ENCODE measurements around the gene MSH5.
"Not testable (repeated sequence)": the region's sequence is repeated elsewhere in the genome, so short reads cannot be mapped to it uniquely, and the experiment has no call there.

Gene MSH5

DNA sequence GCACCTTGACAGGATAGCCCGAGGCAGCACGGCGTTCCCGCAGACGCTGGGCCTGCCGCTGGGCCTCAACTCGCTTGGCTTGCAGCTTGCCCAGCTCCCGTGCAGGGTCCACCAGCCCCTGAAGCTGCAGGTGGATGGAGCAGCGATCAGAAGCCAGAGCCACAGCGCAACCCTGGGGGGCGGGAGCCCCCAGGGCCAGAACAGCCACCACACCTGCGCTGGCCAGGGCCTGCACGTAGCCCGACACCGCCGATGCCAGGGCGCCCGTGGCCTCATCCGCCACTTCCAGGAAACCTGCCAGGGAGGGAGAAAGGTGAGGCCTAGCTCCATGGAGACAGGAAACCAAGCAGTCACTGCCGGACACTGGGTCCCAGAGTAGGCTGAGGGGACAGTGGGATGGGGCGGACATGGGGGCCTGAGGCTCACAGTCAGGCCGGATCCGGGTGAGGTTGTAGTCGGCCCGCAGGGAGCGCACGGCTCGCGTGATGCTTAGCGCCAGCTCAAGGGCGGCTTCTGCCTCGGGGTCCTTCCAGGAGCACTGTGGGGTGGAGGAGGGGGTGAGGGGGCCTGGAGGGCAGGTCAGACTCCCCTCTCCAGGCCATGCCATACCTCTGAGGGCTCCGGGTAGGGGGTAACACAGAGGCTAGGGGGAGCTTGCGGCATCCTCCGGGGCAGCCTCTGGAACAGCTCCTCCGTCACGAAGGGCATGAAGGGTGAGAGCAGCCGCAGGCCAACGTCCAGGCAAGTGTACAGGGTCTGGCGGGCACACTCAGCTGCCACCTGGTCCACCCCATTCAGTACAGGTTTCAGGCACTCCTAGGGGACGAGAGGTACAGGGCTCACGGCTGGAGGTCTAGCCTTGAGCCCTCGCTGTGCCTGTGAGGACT is 39.4 kb downstream of the MSH5 start:
- no peak for DNase-seq (ENCODE audit: low read depth)

GRCh38 chr6:31779908-31780307 is 40.1 kb downstream of the MSH5 start:
- DNase-seq (ENCODE audit: low read depth): no peak

DNA sequence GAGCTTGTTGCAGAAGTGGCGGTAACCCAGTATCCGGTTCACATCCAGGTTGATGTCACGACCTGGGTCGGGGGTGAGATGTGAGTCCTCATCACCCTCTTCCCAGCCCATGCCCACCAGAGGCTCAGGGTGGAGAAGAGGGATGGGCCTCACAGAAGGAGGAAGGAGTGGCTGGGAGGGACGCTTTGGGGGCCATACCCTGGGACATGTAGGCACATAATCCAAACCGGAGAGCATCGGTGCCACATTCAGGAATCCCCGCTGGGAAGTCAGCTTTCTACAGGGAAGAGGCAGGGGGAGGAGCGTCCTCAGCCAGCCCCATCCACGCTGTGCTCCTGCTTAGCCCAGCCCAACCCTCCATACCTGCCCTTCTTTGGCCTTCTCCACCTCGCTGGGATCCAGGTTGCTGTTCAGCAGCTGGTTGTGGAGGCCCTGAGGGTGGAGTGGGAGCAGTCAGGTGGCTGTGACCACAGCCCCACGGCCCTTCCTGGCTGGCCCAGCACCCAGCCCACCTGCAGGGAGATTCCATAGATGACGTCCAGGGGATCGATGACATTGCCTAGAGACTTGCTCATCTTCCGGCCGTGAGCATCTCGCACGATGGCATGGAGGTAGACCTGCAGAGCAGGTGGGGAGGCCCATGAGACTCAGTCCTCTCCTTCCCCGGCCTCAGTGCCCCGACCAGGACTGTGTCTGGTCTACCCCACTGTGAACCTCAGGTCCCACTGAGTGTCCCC is 40.9 kb downstream of the MSH5 start:
- DNase-seq (ENCODE audit: low read depth): no peak

- DNase-seq (ENCODE audit: low read depth): no peak
These were observed 41.7 kb downstream of the MSH5 start for GRCh38 chr6:31781244-31782125.

- no peak for DNase-seq (ENCODE audit: low read depth)
These were observed 42.5 kb downstream of the MSH5 start for GRCh38 chr6:31782126-31782855.

- no peak for DNase-seq (ENCODE audit: low read depth)
These were observed 44.5 kb downstream of the MSH5 start for GRCh38 chr6:31784098-31784925.

DNA sequence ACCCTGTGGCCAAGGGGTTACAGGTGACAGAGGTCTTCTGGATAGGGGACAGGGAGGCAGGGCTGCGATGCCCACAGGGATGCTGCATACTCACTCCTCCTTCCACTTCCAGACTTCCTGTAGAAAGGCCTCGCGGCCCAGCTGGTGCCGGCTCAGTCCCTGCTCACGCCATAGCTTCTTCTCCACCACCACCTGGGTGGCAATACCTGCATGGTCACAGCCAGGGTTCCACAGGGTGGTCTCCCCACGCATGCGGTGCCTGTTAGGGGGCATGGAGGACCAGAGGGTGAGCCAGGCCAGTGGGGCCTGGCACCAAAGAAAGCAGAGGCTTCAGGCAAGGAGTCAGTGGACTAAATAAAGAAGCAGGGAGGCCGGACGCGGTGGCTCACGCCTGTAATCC is 45.7 kb downstream of the MSH5 start:
- DNase-seq (ENCODE audit: low read depth): no peak

DNA sequence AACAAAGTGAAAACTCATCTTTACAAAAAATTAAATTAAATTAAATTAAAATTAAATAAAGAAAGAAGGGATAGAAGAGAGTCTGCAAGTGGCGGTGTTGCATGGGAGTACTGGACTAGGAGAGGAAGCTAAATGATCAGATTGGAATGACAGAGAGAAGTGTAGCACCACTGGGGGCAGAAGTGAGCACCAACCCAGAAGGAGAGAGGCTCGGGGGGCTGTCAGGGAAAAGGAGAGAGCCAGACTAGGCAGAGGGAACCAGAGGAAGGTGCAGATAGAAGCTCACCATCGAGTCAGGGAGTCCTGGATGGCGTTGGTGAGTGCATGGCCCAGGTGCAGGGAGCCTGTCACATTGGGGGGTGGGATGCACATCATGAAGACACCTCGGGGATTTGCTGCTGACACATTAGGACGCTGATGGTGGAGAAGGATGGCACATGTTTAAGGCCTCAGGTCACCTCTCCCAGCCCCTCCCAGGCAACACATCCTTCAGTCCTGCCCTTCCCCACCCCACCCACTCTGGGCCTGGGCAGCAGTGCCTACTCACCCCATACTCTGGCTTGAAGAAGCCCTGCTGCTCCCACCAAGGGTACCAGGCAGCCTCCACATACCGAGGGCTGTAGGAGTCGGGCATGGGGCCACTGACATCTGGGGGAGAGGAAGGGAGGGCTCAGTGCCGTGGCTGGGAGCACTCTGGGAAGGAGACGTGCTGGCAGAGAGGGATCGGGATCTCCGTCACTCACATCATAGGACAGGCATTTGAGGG is 51.7 kb downstream of the MSH5 start:
- DNase-seq (ENCODE audit: low read depth): no peak

DNA sequence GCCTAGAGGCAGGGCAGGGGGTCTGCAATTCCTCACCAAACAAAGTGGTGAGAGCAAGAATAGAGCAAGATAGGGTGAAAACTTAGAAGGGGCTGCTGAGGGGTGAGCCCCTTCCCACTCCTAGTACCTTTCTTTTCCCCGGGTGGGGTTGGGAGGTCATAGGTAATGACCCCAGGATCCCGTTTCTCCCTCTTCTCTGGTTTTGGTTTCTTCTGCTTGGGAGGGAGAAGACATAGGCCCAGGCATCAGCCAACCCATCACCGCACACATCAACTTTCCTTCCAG is 52.2 kb downstream of the MSH5 start:
- no peak for DNase-seq (ENCODE audit: low read depth)

DNA sequence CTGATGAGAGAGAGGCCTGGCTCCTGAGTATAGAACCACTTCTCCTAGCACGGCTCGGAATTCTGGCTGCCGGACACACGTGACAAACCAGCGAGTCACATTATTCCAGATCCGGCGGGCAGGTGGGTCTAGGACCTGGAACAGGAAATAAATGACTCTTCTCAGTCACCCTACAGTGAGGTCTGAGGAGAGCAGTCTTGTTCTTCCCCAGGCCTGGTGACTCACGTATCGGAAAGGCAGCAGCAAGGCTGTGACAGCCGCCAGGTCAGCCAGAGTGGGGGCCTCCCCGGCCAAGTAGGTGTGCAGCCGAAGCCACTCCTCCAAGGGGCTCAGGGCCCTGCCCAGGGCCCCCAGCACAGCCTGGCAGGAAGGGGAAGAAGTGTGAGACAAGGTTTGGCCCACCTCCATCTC is 53.0 kb downstream of the MSH5 start:
- DNase-seq (ENCODE audit: low read depth): no peak

GRCh38 chr6:31793927-31794245 is 54.1 kb downstream of the MSH5 start:
- not testable (repeated sequence) for DNase-seq (ENCODE audit: low read depth)

DNA sequence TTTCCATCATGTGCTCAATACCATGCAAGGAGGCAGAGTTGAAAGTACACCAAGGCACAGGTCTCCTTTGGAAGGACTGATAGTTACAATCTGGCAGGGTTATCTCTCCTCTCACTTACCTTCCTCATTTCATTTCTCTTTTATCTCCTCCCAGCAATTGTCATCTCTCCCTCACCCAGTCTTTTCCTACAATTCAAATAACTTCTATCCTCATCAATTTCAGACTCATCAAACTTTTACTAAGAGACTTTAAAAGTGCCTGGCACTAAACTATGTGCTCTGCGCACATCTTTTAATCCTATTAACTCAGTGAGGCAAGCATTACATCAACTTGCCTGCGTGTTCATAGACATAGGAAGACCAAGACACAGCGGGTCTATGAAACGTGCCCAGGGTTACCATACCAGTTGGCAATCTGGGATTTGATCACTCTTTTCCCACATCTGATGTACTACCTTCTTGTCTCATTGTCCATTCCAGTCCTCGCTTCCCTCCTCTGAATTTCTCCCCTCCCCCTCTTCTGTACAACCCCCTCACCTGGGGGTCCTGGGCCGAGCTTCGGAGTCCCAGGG is 54.6 kb downstream of the MSH5 start:
- no peak for DNase-seq (ENCODE audit: low read depth)

GRCh38 chr6:31794866-31795615 is 55.2 kb downstream of the MSH5 start:
- no peak for DNase-seq (ENCODE audit: low read depth)

GRCh38 chr6:31795616-31796298 is 56.0 kb downstream of the MSH5 start, which contains the start of gene VARS1:
VARS1 (minus strand) TSS chr6:31795752; CDS start chr6:31795217, 535 bp downstream.
- peak; percentile 75 for DNase-seq (ENCODE audit: low read depth)

DNA sequence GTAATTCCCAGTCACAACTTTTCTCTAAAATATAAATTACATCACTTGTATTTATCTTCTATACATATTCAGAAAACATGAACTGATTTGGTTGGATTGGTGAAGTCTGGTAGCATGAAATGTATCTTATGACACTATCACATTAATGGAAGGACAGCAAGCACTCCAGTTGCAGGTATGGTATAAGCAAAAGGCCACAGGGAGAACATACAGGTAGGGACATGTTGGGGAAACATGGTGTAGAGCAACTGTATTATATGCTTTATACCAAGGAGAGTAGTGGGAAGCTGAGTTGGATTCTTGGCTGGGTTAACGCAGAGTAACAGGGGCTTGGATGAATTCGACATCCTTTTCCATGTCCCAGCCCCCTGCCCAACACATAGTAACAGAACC is 57.2 kb downstream of the MSH5 start:
- DNase-seq (ENCODE audit: low read depth): no peak

DNA sequence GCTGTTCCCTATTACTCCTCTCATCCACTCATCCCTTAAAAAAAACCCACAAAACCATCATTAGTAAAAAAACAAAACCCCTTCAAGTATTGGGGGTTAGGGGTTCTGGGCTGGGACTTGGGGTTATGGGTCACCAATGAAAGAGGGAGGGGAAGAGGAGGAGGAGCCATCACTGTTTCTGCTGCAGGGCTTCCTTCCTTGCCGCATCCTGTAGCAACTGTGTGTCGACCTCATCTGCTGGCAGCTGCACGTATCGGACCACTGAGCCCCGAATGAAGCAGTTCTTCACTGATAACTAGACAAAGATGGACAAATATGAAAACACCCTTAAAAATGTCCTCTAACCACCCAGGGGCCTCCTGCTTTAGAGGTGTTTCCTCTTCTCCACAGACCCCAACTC is 57.8 kb downstream of the MSH5 start:
- DNase-seq (ENCODE audit: low read depth): no peak

DNA sequence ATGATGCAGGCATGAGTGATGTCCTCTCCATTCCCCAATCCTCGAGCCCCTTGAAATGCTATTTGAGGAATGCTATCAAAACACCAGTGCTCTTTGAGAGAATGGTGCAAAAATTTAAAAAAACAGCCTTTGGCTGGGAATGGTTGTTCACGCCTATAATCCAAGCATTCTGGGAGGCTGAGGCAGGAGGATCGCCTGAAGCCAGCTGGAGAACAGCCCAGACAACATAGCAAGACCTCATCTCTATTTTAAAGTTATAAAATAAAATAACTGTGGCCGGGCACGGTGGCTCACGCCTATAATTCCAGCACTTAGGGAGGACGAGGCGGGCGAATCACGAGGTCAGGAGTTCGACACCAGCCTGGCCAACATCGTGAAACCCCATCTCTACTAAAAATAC is 60.0 kb downstream of the MSH5 start:
- no peak for DNase-seq (ENCODE audit: low read depth)

All from stimulated activated CD8-positive, alpha-beta memory T cell treated with anti-CD3 and anti-CD28 coated beads, Interleukin-12 subunit alpha, Interleukin-12 subunit beta, amount 100 ng/mL, for 4 hours (primary cell).